ENCODE results near the gene STAT5A.

STAT5A gene

GRCh38 chr17:42266462-42266861 lies 21.8 kb upstream of the STAT5A start:
- TF ChIP-seq SIN3A (IDR thresholded peaks at IDR 0.05; ENCODE audit: borderline replicate concordance, insufficient read depth, low read length) (no peak), FOXP2 (optimal IDR thresholded peaks at IDR 0.05; ENCODE audit: borderline replicate concordance, extremely low read depth, extremely low read length, insufficient read depth) (no peak), POLR2AphosphoS5 (IDR thresholded peaks at IDR 0.05; ENCODE audit: low read depth, low read length) (no peak), TAF1 (IDR thresholded peaks at IDR 0.05; ENCODE audit: borderline replicate concordance, insufficient read depth, low read length) (no peak)
- TF ChIP-seq, protein P1, sequence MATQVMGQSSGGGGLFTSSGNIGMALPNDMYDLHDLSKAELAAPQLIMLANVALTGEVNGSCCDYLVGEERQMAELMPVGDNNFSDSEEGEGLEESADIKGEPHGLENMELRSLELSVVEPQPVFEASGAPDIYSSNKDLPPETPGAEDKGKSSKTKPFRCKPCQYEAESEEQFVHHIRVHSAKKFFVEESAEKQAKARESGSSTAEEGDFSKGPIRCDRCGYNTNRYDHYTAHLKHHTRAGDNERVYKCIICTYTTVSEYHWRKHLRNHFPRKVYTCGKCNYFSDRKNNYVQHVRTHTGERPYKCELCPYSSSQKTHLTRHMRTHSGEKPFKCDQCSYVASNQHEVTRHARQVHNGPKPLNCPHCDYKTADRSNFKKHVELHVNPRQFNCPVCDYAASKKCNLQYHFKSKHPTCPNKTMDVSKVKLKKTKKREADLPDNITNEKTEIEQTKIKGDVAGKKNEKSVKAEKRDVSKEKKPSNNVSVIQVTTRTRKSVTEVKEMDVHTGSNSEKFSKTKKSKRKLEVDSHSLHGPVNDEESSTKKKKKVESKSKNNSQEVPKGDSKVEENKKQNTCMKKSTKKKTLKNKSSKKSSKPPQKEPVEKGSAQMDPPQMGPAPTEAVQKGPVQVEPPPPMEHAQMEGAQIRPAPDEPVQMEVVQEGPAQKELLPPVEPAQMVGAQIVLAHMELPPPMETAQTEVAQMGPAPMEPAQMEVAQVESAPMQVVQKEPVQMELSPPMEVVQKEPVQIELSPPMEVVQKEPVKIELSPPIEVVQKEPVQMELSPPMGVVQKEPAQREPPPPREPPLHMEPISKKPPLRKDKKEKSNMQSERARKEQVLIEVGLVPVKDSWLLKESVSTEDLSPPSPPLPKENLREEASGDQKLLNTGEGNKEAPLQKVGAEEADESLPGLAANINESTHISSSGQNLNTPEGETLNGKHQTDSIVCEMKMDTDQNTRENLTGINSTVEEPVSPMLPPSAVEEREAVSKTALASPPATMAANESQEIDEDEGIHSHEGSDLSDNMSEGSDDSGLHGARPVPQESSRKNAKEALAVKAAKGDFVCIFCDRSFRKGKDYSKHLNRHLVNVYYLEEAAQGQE (IDR thresholded peaks at IDR 0.05; ENCODE audit: insufficient read depth in 1 of 2, low read depth in 2 of 2, low read length in 2 of 2): no peak

GRCh38 chr17:42266918-42267766 lies 21.2 kb upstream of the STAT5A start:
- no peak for TF ChIP-seq TAF1 (IDR thresholded peaks at IDR 0.05; ENCODE audit: borderline replicate concordance, insufficient read depth, low read length)
- TF ChIP-seq POLR2AphosphoS5 (IDR thresholded peaks at IDR 0.05; ENCODE audit: low read depth, low read length): no peak
- TF ChIP-seq SIN3A (IDR thresholded peaks at IDR 0.05; ENCODE audit: borderline replicate concordance, insufficient read depth, low read length): no peak
- TF ChIP-seq FOXP2 (optimal IDR thresholded peaks at IDR 0.05; ENCODE audit: borderline replicate concordance, extremely low read depth, extremely low read length, insufficient read depth): no peak
- TF ChIP-seq, protein P1 (IDR thresholded peaks at IDR 0.05; ENCODE audit: insufficient read depth in 1 of 2, low read depth in 2 of 2, low read length in 2 of 2): no peak

GRCh38 chr17:42268236-42268635 lies 20.1 kb upstream of the STAT5A start:
- no peak for TF ChIP-seq FOXP2 (optimal IDR thresholded peaks at IDR 0.05; ENCODE audit: borderline replicate concordance, extremely low read depth, extremely low read length, insufficient read depth)
- TF ChIP-seq, protein P1 (IDR thresholded peaks at IDR 0.05; ENCODE audit: insufficient read depth in 1 of 2, low read depth in 2 of 2, low read length in 2 of 2): no peak
- no peak for TF ChIP-seq SIN3A (IDR thresholded peaks at IDR 0.05; ENCODE audit: borderline replicate concordance, insufficient read depth, low read length)
- TF ChIP-seq TAF1 (IDR thresholded peaks at IDR 0.05; ENCODE audit: borderline replicate concordance, insufficient read depth, low read length): no peak
- no peak for TF ChIP-seq POLR2AphosphoS5 (IDR thresholded peaks at IDR 0.05; ENCODE audit: low read depth, low read length)

- TF ChIP-seq FOXP2 (optimal IDR thresholded peaks at IDR 0.05; ENCODE audit: borderline replicate concordance, extremely low read depth, extremely low read length, insufficient read depth) (no peak), SIN3A (IDR thresholded peaks at IDR 0.05; ENCODE audit: borderline replicate concordance, insufficient read depth, low read length) (no peak), POLR2AphosphoS5 (IDR thresholded peaks at IDR 0.05; ENCODE audit: low read depth, low read length) (no peak), TAF1 (IDR thresholded peaks at IDR 0.05; ENCODE audit: borderline replicate concordance, insufficient read depth, low read length) (no peak)
- TF ChIP-seq, protein P1 (IDR thresholded peaks at IDR 0.05; ENCODE audit: insufficient read depth in 1 of 2, low read depth in 2 of 2, low read length in 2 of 2): no peak
These were observed 18.1 kb upstream of the STAT5A start for GRCh38 chr17:42270170-42270535.

Data from PFSK-1 (cell line).